Immature natural killer cell (primary cell): ENCODE results near the gene PGLYRP3. TPM values are rescaled to one million over a fixed set of nuclear protein-coding genes. Genes with fewer than 3 reads are reported as not detected.

ENCODE experiments used
- DNase-seq, 3 donors: peaks; one replicate each; pipeline ENCODE4 v3.0.0; 2022; ENCODE audit warnings: mixed read lengths in 1 of 3
- H3K27ac Mint-ChIP-seq, 6 donors: one replicate each; pipeline ENCODE4 v1.8.0; 2020; ENCODE audit warnings: mixed read lengths in 6 of 6, mild to moderate bottlenecking in 5 of 6, inconsistent platforms in 4 of 6, moderate library complexity in 3 of 6
- H3K27me3 Mint-ChIP-seq, 3 donors: one replicate each; pipeline ENCODE4 v1.8.0; 2020 to 2021; ENCODE audit warnings: low read depth in 3 of 3, mild to moderate bottlenecking in 3 of 3, mixed read lengths in 3 of 3, moderate library complexity in 3 of 3, inconsistent platforms in 1 of 3
- H3K36me3 Mint-ChIP-seq, 3 donors: one replicate each; pipeline ENCODE4 v1.8.0; 2020; ENCODE audit warnings: mixed read lengths in 3 of 3, inconsistent platforms in 2 of 3, mild to moderate bottlenecking in 2 of 3
- H3K4me1 Mint-ChIP-seq, 2 donors: one replicate each; pipeline ENCODE4 v1.8.0; 2020; ENCODE audit warnings: inconsistent platforms in 2 of 2, mild to moderate bottlenecking in 2 of 2, mixed read lengths in 2 of 2, moderate library complexity in 1 of 2
- H3K4me3 Mint-ChIP-seq, 5 donors: one replicate each; pipeline ENCODE4 v1.8.0; 2020; ENCODE audit warnings: mild to moderate bottlenecking in 5 of 5, mixed read lengths in 5 of 5, inconsistent platforms in 3 of 5, moderate library complexity in 3 of 5
- H3K9me3 Mint-ChIP-seq, 6 donors: one replicate each; pipeline ENCODE4 v1.8.0; 2020; ENCODE audit warnings: mild to moderate bottlenecking in 6 of 6, mixed read lengths in 6 of 6, inconsistent platforms in 4 of 6, moderate library complexity in 3 of 6
- polyA plus RNA-seq, 3 donors: library from polyadenylated mRNA; unstranded; fragments of 300-500 nt; fragmentation: Illumina TruSeq; gene quantifications; one replicate each; pipeline ENCODE4 v1.2.3, GENCODE V29; 2021

Gene PGLYRP3
- not detected for polyA plus RNA-seq

DNA sequence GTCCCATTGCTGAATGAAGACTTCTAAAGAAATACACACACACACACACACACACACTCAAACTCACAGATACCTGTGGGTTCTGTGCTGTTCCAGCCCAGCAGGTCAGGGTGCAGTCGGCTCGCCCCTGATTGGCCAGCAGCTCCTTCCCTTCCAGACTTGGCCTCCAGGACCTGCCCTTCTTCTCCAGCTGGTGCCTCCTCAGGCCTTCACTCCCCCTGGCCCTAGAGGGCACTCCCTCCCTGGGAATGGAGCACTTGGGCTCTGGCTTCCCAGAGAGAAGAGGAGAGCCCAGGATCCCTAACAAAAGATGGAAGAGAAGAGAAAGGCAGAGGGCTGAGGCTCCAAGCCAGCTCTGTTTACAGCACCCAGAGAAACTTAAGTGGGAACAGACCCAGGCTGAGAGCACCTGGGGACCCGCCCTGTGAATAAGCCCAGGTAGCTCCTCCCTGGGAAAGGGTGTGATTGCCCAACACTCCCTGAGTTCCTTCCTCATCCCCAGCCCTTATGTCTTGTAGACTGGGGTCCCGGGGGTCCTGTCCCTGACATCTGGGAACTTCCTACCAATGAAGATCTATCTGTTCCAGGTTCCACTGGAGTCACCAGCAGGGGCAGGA is at the start of gene PGLYRP3:
Gene PGLYRP3, minus strand, starts transcription at position 383 of the 617 bp plus-strand sequence. CDS start 2,287 bp downstream, outside the sequence.
- no peaks in the 10 kb centered on the region for H3K36me3 Mint-ChIP-seq
- H3K27ac Mint-ChIP-seq: no peak within 1 kb of the TSS
- no peak within 1 kb of the TSS for H3K4me3 Mint-ChIP-seq
- H3K27me3 Mint-ChIP-seq: peaks cover 2 to 12% (median 3%) of the 10 kb centered on the region in 3 donors
- no peaks in the 10 kb centered on the region for H3K4me1 Mint-ChIP-seq
- H3K9me3 Mint-ChIP-seq: peaks cover 0 to 2% (median 0%) of the 10 kb centered on the region in 6 donors
- DNase-seq: no peak

GRCh38 chr1:153362187-153362775 is 49.5 kb upstream of the PGLYRP3 start:
- Mint-ChIP-seq H3K27me3 (peaks cover 2 to 9% (median 4%) of the 10 kb centered on the region in 3 donors), H3K27ac (no peak overlapping the region), H3K4me1 (peaks cover 0 to 4% of the 10 kb centered on the region in 2 donors), H3K4me3 (no peak overlapping the region), H3K36me3 (peaks cover 0 to 3% (median 0%) of the 10 kb centered on the region in 3 donors), H3K9me3 (no peaks in the 10 kb centered on the region)
- DNase-seq: no peak

GRCh38 chr1:153361480-153362109 is 48.8 kb upstream of the PGLYRP3 start:
- peaks cover 0 to 3% (median 0%) of the 10 kb centered on the region in 3 donors for H3K36me3 Mint-ChIP-seq
- peaks cover 2 to 10% (median 4%) of the 10 kb centered on the region in 3 donors for H3K27me3 Mint-ChIP-seq
- no peaks in the 10 kb centered on the region for H3K9me3 Mint-ChIP-seq
- H3K4me3 Mint-ChIP-seq: no peak overlapping the region
- peaks cover 0 to 4% of the 10 kb centered on the region in 2 donors for H3K4me1 Mint-ChIP-seq
- DNase-seq: no peak
- H3K27ac Mint-ChIP-seq: no peak overlapping the region

- H3K27ac Mint-ChIP-seq: no peak overlapping the region
- peaks cover 0 to 3% (median 0%) of the 10 kb centered on the region in 3 donors for H3K36me3 Mint-ChIP-seq
- H3K9me3 Mint-ChIP-seq: no peaks in the 10 kb centered on the region
- no peak overlapping the region for H3K4me3 Mint-ChIP-seq
- peaks cover 0 to 4% of the 10 kb centered on the region in 2 donors for H3K4me1 Mint-ChIP-seq
- DNase-seq: no peak
- peaks cover 2 to 9% (median 4%) of the 10 kb centered on the region in 3 donors for H3K27me3 Mint-ChIP-seq
These were observed 48.1 kb upstream of the PGLYRP3 start for GRCh38 chr1:153360592-153361479.

GRCh38 chr1:153360190-153360589 is 47.4 kb upstream of the PGLYRP3 start:
- no peak for DNase-seq
- no peak overlapping the region for H3K27ac Mint-ChIP-seq
- peaks cover 0 to 4% of the 10 kb centered on the region in 2 donors for H3K4me1 Mint-ChIP-seq
- H3K36me3 Mint-ChIP-seq: peaks cover 0 to 3% (median 0%) of the 10 kb centered on the region in 3 donors
- peaks cover 2 to 9% (median 4%) of the 10 kb centered on the region in 3 donors for H3K27me3 Mint-ChIP-seq
- H3K9me3 Mint-ChIP-seq: no peaks in the 10 kb centered on the region
- no peak overlapping the region for H3K4me3 Mint-ChIP-seq

DNA sequence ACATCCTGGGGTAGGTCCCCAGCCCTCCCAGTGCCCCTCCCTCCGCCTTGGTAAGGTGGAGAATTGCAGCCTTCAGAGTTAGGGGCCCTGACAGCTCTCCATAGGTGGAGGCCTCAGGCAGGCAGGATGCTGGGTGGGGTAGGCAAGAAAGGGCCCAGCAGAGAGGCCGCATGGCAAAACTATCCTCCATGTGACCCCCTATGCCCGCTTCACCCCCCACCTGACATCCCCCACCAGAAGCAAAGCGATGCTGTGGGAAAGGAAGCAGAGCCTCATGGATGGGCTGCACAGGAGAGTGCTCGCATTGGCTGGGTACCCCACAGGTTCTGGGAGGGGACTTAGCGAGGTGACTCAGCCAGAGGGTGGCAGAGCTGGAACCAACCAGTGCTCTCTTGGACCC is 46.5 kb upstream of the PGLYRP3 start:
- no peak overlapping the region for H3K4me3 Mint-ChIP-seq
- H3K36me3 Mint-ChIP-seq: peaks cover 0 to 3% (median 0%) of the 10 kb centered on the region in 3 donors
- no peak for DNase-seq
- H3K27ac Mint-ChIP-seq: no peak overlapping the region
- no peaks in the 10 kb centered on the region for H3K9me3 Mint-ChIP-seq
- H3K4me1 Mint-ChIP-seq: peaks cover 0 to 4% of the 10 kb centered on the region in 2 donors
- peaks cover 0 to 8% (median 2%) of the 10 kb centered on the region in 3 donors for H3K27me3 Mint-ChIP-seq

- no peak for DNase-seq
- Mint-ChIP-seq H3K4me3 (no peak overlapping the region), H3K4me1 (peaks cover 0 to 4% of the 10 kb centered on the region in 2 donors), H3K27ac (no peak overlapping the region), H3K9me3 (no peaks in the 10 kb centered on the region), H3K27me3 (peaks cover 0 to 8% (median 2%) of the 10 kb centered on the region in 3 donors), H3K36me3 (peaks cover 0 to 3% (median 0%) of the 10 kb centered on the region in 3 donors)
These were observed 45.9 kb upstream of the PGLYRP3 start for GRCh38 chr1:153358691-153358975.

GRCh38 chr1:153357853-153358690 is 45.3 kb upstream of the PGLYRP3 start, which contains the start of gene S100A9:
Gene S100A9 (plus strand): TSS chr1:153357854. CDS start chr1:153358284, 430 bp downstream.
- H3K9me3 Mint-ChIP-seq: no peaks in the 10 kb centered on the region
- H3K27me3 Mint-ChIP-seq: peaks cover 0 to 9% (median 2%) of the 10 kb centered on the region in 3 donors
- H3K27ac Mint-ChIP-seq: no peak within 1 kb of the TSS
- no peaks in the 10 kb centered on the region for H3K36me3 Mint-ChIP-seq
- no peak for DNase-seq
- no peak within 1 kb of the TSS for H3K4me3 Mint-ChIP-seq
- peaks cover 0 to 4% of the 10 kb centered on the region in 2 donors for H3K4me1 Mint-ChIP-seq

- Mint-ChIP-seq H3K36me3 (no peaks in the 10 kb centered on the region), H3K4me1 (peaks cover 0 to 4% of the 10 kb centered on the region in 2 donors), H3K27ac (no peak overlapping the region), H3K27me3 (peaks cover 0 to 9% (median 5%) of the 10 kb centered on the region in 3 donors), H3K4me3 (no peak overlapping the region), H3K9me3 (no peaks in the 10 kb centered on the region)
- no peak for DNase-seq
These were observed 44.5 kb upstream of the PGLYRP3 start for GRCh38 chr1:153357076-153357852.

GRCh38 chr1:153356392-153357075 is 43.8 kb upstream of the PGLYRP3 start:
- Mint-ChIP-seq H3K9me3 (no peaks in the 10 kb centered on the region), H3K4me3 (no peak overlapping the region), H3K36me3 (no peaks in the 10 kb centered on the region), H3K27ac (no peak overlapping the region), H3K4me1 (peaks cover 0 to 4% of the 10 kb centered on the region in 2 donors), H3K27me3 (peaks cover 0 to 9% (median 5%) of the 10 kb centered on the region in 3 donors)
- no peak for DNase-seq

DNA sequence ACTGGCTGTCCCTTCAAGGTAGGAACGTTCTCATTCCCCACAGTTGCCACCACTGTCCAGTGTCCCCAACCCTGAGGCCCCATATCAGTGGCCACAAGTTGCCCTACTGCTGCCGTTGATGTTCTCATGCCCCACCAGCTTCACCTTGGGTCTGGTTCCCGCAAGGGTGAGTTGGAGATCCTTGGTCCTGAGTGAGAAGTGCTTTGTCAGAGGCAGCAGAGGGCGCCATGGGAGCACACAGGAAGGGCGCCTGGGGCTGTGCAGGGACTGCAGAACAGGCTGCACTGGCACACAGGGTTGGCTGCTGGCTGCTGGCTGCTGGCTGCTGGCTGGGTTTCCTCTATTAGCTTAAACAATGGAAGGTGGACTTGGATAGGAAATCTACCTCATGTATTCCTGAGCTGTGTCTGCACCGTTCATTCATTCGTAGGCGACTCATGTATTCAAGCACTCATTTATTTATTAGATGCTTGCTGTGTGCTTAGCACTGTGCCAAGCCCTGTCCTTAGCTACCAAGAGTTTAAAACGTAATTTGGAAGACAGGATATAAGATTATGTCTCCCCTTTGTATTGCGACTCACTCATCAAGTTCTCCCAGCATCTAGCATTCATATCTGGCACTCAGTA is 42.8 kb upstream of the PGLYRP3 start:
- no peak overlapping the region for H3K4me3 Mint-ChIP-seq
- H3K27ac Mint-ChIP-seq: no peak overlapping the region
- H3K9me3 Mint-ChIP-seq: no peaks in the 10 kb centered on the region
- H3K36me3 Mint-ChIP-seq: no peaks in the 10 kb centered on the region
- peaks cover 0 to 4% of the 10 kb centered on the region in 2 donors for H3K4me1 Mint-ChIP-seq
- no peak for DNase-seq
- peaks cover 0 to 8% (median 5%) of the 10 kb centered on the region in 3 donors for H3K27me3 Mint-ChIP-seq
